K562 (cell line): Measurements from ENCODE around the gene MRPS10. TPM values are rescaled to one million over a fixed set of nuclear protein-coding genes. Genes with fewer than 3 reads are reported as not detected.
A peak's percentile ranks its signal among the peaks of the same experiment; 100 is the strongest.

Experiments
- CTBP1 ChIP-seq: fragments of 450-650 bp; IDR thresholded peaks from 2 replicates; pipeline ENCODE4 v1.6.1; 2016; ENCODE audit warnings: borderline replicate concordance
- EZH2 ChIP-seq: IDR thresholded peaks from 2 replicates; pipeline ENCODE4 v1.6.1; 2012; ENCODE audit warnings: low read depth, mild to moderate bottlenecking, inconsistent platforms, low read length, borderline replicate concordance
- IFI16 ChIP-seq: fragments of 250-450 bp; sonication (Bioruptor Pico); IDR thresholded peaks from 2 replicates; pipeline ENCODE4 v2.1.2; 2022; ENCODE audit warnings: mild to moderate bottlenecking, inconsistent platforms
- JUN ChIP-seq, 2 experiments: sonication (generic) in 1 of 2; formaldehyde crosslinking in 1 of 2; IDR thresholded peaks; 2 replicates each; pipeline versions ENCODE4 v1.6.1 to v1.8.0; 2012 to 2022; ENCODE audit warnings: borderline replicate concordance in 2 of 2, mild to moderate bottlenecking in 2 of 2, improper control_type of control experiment in 1 of 2, low read depth in 1 of 2, low read length in 1 of 2, missing genetic modification reagents in 1 of 2
- MAZ ChIP-seq, 2 experiments: fragments of 450-650 bp in 1 of 2; sonication (generic) in 1 of 2; formaldehyde crosslinking; IDR thresholded peaks in 1 of 2; conservative IDR thresholded peaks in 1 of 2; 2 replicates each; pipeline versions ENCODE4 v1.4.0 to v1.5.0; 2020; ENCODE audit warnings: mild to moderate bottlenecking in 1 of 2, missing genetic modification reagents in 1 of 2
- RAD21 ChIP-seq, 2 experiments: fragments of 250-450 bp in 1 of 2; fragments of 450-650 bp in 1 of 2; sonication (Bioruptor Pico) in 1 of 2; formaldehyde crosslinking in 1 of 2; IDR thresholded peaks in 1 of 2; conservative IDR thresholded peaks in 1 of 2; 2 replicates each; pipeline versions ENCODE4 v1.4.0 to v1.8.0; 2020 to 2022; ENCODE audit warnings: mild to moderate bottlenecking in 2 of 2, moderate library complexity in 1 of 2
- RHOXF2B ChIP-seq: fragments of 250-450 bp; sonication (Bioruptor Pico); conservative IDR thresholded peaks from 2 replicates; pipeline ENCODE4 v1.5.1; 2021
- polyA plus RNA-seq, 8 experiments: library from polyadenylated mRNA; depleted of rRNA in 4 of 8; stranded (reverse) in 5 of 8; unstranded in 3 of 8; fragments of >200 nt; fragmentation: Nextera tagmentation in 2 of 8; fragmentation: Illumina TruSeq in 1 of 8; extraction: Ambion mirVana in 2 of 8; extraction: Trizol in 1 of 8; gene quantifications; 2 replicates each; pipeline versions ENCODE4 v1.2.1 to v1.2.3, GENCODE V29; 2011 to 2014; ENCODE audit warnings: inconsistent platforms in 1 of 8, missing spikeins in 1 of 8
- total RNA-seq, 7 experiments: library from RNA; depleted of rRNA in 6 of 7; stranded (reverse); fragments of >200 nt in 6 of 7; fragmentation: Illumina TruSeq in 2 of 7; extraction: Trizol in 2 of 7; gene quantifications; 2 replicates each; pipeline versions ENCODE4 v1.2.1 to v1.2.3, GENCODE V29; 2011 to 2021; ENCODE audit warnings: low replicate concordance in 1 of 7
- TF ChIP-seq, protein P1 (sequence below), 3 experiments: IDR thresholded peaks in 2 of 3; conservative IDR thresholded peaks in 1 of 3; 2 replicates each; pipeline ENCODE4 v1.5.1; 2011 to 2012; ENCODE audit warnings: low read length in 3 of 3, mild to moderate bottlenecking in 3 of 3, control low read depth in 2 of 3, improper control_type of control experiment in 1 of 3, inconsistent platforms in 1 of 3, low read depth in 1 of 3, mixed read lengths in 1 of 3, moderate library complexity in 1 of 3; ENCODE audit not compliant: insufficient read depth in 2 of 3
- TF ChIP-seq, protein P2 (sequence below): fragments of 450-650 bp; IDR thresholded peaks from 2 replicates; pipeline ENCODE4 v1.6.1; 2018; ENCODE audit not compliant: partially characterized antibody
- TF ChIP-seq, protein P3 (sequence below): sonication (generic); formaldehyde crosslinking; IDR thresholded peaks from 2 replicates; pipeline ENCODE4 v1.8.0; 2023; ENCODE audit warnings: mild to moderate bottlenecking, missing genetic modification reagents
- TF ChIP-seq, protein P4 (sequence below): fragments of 250-450 bp; sonication (Bioruptor Pico); IDR thresholded peaks from 2 replicates; pipeline ENCODE4 v1.4.0; 2020
- TF ChIP-seq, protein P5 (sequence below): fragments of 250-450 bp; sonication (Bioruptor Pico); IDR thresholded peaks from 2 replicates; pipeline ENCODE4 v1.8.0; 2022; ENCODE audit warnings: inconsistent platforms, mild to moderate bottlenecking, moderate library complexity, borderline replicate concordance
- TF ChIP-seq, protein P6 (sequence below): fragments of 450-650 bp; IDR thresholded peaks from 2 replicates; pipeline ENCODE4 v1.6.1; 2016; ENCODE audit warnings: antibody characterized with exemption

MRPS10 gene
- total and polyA plus RNA-seq, 9 of the 15 experiments (the other 6 are each of a cell fraction or from before 2014, with no cell fraction given), result 48.6 to 166 (median 93.7) TPM

DNA sequence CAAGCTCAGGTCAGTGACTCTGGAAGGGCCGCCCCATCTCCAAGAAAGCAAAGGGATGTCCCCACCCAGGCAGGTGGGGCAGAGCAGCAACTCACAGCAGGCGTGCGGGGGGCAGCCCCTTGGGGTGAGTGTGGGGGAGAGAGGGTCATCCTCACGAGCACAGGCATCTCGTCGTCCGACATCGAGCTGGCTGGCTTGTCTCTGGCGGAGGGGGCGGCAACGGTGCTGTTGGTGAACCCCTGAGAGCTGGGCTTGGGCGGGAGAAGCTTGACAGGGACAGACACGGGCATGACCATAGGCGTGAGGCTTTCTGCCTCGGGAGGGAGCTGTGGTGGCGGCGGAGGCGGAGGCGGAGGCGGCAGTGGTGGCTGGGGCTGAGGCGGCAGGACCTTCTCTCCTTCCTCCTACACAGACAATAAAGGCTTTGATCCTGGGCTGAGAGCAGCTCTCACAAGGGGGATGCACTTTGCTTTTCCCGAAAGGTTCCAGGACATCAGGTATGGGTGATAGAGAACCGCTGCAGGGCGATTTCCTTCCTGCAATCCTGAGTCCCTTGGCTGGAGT lies 45.6 kb upstream of the MRPS10 start (continued):
- TF ChIP-seq, protein P1, sequence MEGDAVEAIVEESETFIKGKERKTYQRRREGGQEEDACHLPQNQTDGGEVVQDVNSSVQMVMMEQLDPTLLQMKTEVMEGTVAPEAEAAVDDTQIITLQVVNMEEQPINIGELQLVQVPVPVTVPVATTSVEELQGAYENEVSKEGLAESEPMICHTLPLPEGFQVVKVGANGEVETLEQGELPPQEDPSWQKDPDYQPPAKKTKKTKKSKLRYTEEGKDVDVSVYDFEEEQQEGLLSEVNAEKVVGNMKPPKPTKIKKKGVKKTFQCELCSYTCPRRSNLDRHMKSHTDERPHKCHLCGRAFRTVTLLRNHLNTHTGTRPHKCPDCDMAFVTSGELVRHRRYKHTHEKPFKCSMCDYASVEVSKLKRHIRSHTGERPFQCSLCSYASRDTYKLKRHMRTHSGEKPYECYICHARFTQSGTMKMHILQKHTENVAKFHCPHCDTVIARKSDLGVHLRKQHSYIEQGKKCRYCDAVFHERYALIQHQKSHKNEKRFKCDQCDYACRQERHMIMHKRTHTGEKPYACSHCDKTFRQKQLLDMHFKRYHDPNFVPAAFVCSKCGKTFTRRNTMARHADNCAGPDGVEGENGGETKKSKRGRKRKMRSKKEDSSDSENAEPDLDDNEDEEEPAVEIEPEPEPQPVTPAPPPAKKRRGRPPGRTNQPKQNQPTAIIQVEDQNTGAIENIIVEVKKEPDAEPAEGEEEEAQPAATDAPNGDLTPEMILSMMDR (IDR thresholded peaks at IDR 0.05 in 2 of 3, conservative IDR thresholded peaks at IDR 0.05 in 1 of 3; ENCODE audit: insufficient read depth in 2 of 3, low read depth in 1 of 3, low read length in 3 of 3), result peak; percentile 33 to 59 (median 44); a peak in 4 of 6 replicates
- TF ChIP-seq, protein P2, sequence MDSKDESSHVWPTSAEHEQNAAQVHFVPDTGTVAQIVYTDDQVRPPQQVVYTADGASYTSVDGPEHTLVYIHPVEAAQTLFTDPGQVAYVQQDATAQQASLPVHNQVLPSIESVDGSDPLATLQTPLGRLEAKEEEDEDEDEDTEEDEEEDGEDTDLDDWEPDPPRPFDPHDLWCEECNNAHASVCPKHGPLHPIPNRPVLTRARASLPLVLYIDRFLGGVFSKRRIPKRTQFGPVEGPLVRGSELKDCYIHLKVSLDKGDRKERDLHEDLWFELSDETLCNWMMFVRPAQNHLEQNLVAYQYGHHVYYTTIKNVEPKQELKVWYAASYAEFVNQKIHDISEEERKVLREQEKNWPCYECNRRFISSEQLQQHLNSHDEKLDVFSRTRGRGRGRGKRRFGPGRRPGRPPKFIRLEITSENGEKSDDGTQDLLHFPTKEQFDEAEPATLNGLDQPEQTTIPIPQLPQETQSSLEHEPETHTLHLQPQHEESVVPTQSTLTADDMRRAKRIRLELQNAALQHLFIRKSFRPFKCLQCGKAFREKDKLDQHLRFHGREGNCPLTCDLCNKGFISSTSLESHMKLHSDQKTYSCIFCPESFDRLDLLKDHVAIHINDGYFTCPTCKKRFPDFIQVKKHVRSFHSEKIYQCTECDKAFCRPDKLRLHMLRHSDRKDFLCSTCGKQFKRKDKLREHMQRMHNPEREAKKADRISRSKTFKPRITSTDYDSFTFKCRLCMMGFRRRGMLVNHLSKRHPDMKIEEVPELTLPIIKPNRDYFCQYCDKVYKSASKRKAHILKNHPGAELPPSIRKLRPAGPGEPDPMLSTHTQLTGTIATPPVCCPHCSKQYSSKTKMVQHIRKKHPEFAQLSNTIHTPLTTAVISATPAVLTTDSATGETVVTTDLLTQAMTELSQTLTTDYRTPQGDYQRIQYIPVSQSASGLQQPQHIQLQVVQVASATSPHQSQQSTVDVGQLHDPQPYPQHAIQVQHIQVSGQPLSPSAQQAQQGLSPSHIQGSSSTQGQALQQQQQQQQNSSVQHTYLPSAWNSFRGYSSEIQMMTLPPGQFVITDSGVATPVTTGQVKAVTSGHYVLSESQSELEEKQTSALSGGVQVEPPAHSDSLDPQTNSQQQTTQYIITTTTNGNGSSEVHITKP, result peak; percentile 37
- TF ChIP-seq IFI16 (CRISPR knock-in tag) (no peak), EZH2 (no peak), MAZ (CRISPR knock-in tag; conservative IDR thresholded peaks at IDR 0.05 in 1 of 2, IDR thresholded peaks at IDR 0.05 in 1 of 2) (0 out of 4 replicates have a peak, but pooled peaks have one; percentile 25 to 35), CTBP1 (peak; percentile 27; the same call in 1 of the 2 replicates), RAD21 (CRISPR knock-in tag; conservative IDR thresholded peaks at IDR 0.05 in 1 of 2, IDR thresholded peaks at IDR 0.05 in 1 of 2) (peak; percentile 55 to 63), RHOXF2B (CRISPR knock-in tag) (no peak), JUN (IDR thresholded peaks at IDR 0.05; ENCODE audit: borderline replicate concordance, low read depth, low read length) (no peak), JUN (CRISPR knock-in tag; IDR thresholded peaks at IDR 0.05; ENCODE audit: borderline replicate concordance) (no peak)
- TF ChIP-seq, protein P3, sequence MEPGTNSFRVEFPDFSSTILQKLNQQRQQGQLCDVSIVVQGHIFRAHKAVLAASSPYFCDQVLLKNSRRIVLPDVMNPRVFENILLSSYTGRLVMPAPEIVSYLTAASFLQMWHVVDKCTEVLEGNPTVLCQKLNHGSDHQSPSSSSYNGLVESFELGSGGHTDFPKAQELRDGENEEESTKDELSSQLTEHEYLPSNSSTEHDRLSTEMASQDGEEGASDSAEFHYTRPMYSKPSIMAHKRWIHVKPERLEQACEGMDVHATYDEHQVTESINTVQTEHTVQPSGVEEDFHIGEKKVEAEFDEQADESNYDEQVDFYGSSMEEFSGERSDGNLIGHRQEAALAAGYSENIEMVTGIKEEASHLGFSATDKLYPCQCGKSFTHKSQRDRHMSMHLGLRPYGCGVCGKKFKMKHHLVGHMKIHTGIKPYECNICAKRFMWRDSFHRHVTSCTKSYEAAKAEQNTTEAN, result 0 out of 2 replicates have a peak, but pooled peaks have one; percentile 22
- TF ChIP-seq, protein P4, sequence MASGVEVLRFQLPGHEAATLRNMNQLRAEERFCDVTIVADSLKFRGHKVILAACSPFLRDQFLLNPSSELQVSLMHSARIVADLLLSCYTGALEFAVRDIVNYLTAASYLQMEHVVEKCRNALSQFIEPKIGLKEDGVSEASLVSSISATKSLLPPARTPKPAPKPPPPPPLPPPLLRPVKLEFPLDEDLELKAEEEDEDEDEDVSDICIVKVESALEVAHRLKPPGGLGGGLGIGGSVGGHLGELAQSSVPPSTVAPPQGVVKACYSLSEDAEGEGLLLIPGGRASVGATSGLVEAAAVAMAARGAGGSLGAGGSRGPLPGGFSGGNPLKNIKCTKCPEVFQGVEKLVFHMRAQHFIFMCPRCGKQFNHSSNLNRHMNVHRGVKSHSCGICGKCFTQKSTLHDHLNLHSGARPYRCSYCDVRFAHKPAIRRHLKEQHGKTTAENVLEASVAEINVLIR (CRISPR knock-in tag), result no peak
- TF ChIP-seq, protein P5, sequence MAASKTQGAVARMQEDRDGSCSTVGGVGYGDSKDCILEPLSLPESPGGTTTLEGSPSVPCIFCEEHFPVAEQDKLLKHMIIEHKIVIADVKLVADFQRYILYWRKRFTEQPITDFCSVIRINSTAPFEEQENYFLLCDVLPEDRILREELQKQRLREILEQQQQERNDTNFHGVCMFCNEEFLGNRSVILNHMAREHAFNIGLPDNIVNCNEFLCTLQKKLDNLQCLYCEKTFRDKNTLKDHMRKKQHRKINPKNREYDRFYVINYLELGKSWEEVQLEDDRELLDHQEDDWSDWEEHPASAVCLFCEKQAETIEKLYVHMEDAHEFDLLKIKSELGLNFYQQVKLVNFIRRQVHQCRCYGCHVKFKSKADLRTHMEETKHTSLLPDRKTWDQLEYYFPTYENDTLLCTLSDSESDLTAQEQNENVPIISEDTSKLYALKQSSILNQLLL (CRISPR knock-in tag), result no peak
- TF ChIP-seq, protein P6, sequence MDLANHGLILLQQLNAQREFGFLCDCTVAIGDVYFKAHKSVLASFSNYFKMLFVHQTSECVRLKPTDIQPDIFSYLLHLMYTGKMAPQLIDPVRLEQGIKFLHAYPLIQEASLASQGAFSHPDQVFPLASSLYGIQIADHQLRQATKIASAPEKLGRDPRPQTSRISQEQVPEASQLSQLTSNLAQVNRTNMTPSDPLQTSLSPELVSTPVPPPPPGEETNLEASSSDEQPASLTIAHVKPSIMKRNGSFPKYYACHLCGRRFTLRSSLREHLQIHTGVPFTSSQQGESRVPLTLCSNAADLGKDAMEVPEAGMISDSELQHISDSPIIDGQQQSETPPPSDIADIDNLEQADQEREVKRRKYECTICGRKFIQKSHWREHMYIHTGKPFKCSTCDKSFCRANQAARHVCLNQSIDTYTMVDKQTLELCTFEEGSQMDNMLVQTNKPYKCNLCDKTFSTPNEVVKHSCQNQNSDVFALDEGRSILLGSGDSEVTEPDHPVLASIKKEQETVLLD, result no peak
